Measurements from ENCODE around the gene UHRF1.

UHRF1 gene

DNA sequence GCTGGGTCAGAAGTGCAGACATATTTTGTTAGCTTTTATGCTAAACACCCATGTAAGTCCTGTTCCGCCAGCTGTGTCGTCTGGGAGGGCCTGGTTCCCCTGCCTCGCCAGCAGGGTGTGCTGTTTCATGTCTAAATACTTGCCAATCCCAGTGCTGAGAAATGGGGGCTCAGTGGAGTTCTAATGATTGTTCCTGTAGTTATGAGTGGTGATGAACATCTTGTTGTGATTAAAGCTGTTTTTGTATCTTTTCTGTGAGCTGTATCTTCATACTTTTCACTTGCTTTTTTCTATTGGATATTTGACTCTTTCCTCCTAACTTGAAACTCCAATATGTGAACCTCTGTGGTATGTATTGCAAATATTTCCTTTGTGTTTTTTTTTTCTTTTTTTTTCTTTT, 92.3 kb downstream of the UHRF1 start:
- H3K4me1 ChIP-seq (ENCODE audit: control insufficient read depth, low read length): peaks cover 3% of the 10 kb centered on the region; the same call in 1 of the 2 replicates
- no peaks in the 10 kb centered on the region for H3K9me2 ChIP-seq (replicated peaks; ENCODE audit: control insufficient read depth, low read length)
- no peak overlapping the region for H3K4me2 ChIP-seq (ENCODE audit: low read length)
- no peak overlapping the region for H3K27ac ChIP-seq (ENCODE audit: low read depth, low read length)
- no peaks in the 10 kb centered on the region for H3K27me3 ChIP-seq (ENCODE audit: control insufficient read depth, low read length)
- H3K36me3 ChIP-seq (ENCODE audit: control insufficient read depth, low read length): peaks cover 4% of the 10 kb centered on the region; the same call in 1 of the 2 replicates
- no peaks in the 10 kb centered on the region for H3F3A ChIP-seq (ENCODE audit: control insufficient read depth, insufficient read depth)
- H3K79me2 ChIP-seq (ENCODE audit: control insufficient read depth, low read length): peaks cover 49% of the 10 kb centered on the region
- H3K4me3 ChIP-seq (ENCODE audit: low read length): no peak overlapping the region
- H3K9me3 ChIP-seq (ENCODE audit: control insufficient read depth, insufficient read depth, low read length): no peaks in the 10 kb centered on the region
- peaks cover 8% of the 10 kb centered on the region; the same call in 1 of the 2 replicates for H4K20me1 ChIP-seq (ENCODE audit: control insufficient read depth, insufficient read depth, low read depth, low read length)
- TF ChIP-seq, protein P1, sequence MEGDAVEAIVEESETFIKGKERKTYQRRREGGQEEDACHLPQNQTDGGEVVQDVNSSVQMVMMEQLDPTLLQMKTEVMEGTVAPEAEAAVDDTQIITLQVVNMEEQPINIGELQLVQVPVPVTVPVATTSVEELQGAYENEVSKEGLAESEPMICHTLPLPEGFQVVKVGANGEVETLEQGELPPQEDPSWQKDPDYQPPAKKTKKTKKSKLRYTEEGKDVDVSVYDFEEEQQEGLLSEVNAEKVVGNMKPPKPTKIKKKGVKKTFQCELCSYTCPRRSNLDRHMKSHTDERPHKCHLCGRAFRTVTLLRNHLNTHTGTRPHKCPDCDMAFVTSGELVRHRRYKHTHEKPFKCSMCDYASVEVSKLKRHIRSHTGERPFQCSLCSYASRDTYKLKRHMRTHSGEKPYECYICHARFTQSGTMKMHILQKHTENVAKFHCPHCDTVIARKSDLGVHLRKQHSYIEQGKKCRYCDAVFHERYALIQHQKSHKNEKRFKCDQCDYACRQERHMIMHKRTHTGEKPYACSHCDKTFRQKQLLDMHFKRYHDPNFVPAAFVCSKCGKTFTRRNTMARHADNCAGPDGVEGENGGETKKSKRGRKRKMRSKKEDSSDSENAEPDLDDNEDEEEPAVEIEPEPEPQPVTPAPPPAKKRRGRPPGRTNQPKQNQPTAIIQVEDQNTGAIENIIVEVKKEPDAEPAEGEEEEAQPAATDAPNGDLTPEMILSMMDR (IDR thresholded peaks at IDR 0.05; ENCODE audit: low read depth, low read length, poor library complexity, severe bottlenecking): peak; percentile 91
- no peak for TF ChIP-seq EZH2phosphoT487 (IDR thresholded peaks at IDR 0.05; ENCODE audit: borderline replicate concordance, low read length)

DNA sequence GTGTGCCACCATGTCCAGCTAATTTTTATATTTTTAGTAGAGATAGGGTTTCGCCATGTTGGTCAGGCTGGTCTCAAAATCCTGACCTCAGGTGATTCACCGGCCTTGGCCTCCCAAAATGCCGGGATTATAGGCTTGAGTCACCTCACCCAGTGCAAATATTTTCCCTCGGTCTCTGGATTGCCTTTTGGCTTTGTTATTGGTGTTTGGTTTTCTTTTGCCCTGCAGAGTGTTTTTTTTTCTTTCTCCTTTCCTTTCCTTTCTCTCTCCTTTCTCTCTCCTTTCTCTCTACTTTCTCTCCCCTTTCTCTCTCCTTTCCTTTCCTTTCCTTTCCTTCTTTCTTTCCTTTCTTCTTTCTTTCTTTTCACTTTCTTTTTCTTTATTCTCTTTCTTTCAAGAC, 92.8 kb downstream of the UHRF1 start:
- 0 out of 2 replicates have a peak, but pooled peaks cover 3% of the 10 kb centered on the region for H3K36me3 ChIP-seq (ENCODE audit: control insufficient read depth, low read length)
- no peak overlapping the region for H3K4me3 ChIP-seq (ENCODE audit: low read length)
- no peak overlapping the region for H3K4me2 ChIP-seq (ENCODE audit: low read length)
- TF ChIP-seq EZH2phosphoT487 (IDR thresholded peaks at IDR 0.05; ENCODE audit: borderline replicate concordance, low read length): no peak
- TF ChIP-seq, protein P1 (IDR thresholded peaks at IDR 0.05; ENCODE audit: low read depth, low read length, poor library complexity, severe bottlenecking): no peak
- H3K79me2 ChIP-seq (ENCODE audit: control insufficient read depth, low read length): peaks cover 49% of the 10 kb centered on the region
- no peak overlapping the region for H3K27ac ChIP-seq (ENCODE audit: low read depth, low read length)
- no peaks in the 10 kb centered on the region for H3K27me3 ChIP-seq (ENCODE audit: control insufficient read depth, low read length)
- peaks cover 8% of the 10 kb centered on the region; the same call in 1 of the 2 replicates for H4K20me1 ChIP-seq (ENCODE audit: control insufficient read depth, insufficient read depth, low read depth, low read length)
- H3F3A ChIP-seq (ENCODE audit: control insufficient read depth, insufficient read depth): no peaks in the 10 kb centered on the region
- no peaks in the 10 kb centered on the region for H3K9me3 ChIP-seq (ENCODE audit: control insufficient read depth, insufficient read depth, low read length)
- peaks cover 3% of the 10 kb centered on the region; the same call in 1 of the 2 replicates for H3K4me1 ChIP-seq (ENCODE audit: control insufficient read depth, low read length)
- no peaks in the 10 kb centered on the region for H3K9me2 ChIP-seq (replicated peaks; ENCODE audit: control insufficient read depth, low read length)

DNA sequence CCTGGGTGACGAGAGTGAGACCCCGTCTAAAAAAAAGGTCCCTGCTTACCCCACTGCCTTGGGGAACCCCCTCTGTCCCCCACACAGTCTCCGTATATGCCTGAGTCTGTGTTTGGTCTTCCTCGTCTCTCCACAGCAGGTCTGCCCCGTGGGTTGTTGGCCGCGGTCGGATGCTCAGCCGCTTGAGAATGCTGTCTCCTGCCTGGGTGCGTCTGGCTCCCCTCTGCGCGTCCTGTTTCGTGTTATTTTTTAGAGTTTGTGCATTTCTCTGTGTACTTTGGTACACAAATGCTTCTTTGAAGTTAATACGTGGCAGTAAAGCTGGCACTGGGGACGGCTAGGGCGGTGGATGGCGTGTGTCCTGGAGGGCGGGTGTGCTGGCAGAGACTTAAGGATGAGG, 94.5 kb downstream of the UHRF1 start:
- Histone ChIP-seq H3K79me2 (ENCODE audit: control insufficient read depth, low read length) (peaks cover 52% of the 10 kb centered on the region), H3F3A (ENCODE audit: control insufficient read depth, insufficient read depth) (no peaks in the 10 kb centered on the region), H3K36me3 (ENCODE audit: control insufficient read depth, low read length) (0 out of 2 replicates have a peak, but pooled peaks cover 3% of the 10 kb centered on the region), H3K4me2 (ENCODE audit: low read length) (no peak overlapping the region), H3K9me3 (ENCODE audit: control insufficient read depth, insufficient read depth, low read length) (no peaks in the 10 kb centered on the region), H3K9me2 (replicated peaks; ENCODE audit: control insufficient read depth, low read length) (no peaks in the 10 kb centered on the region), H4K20me1 (ENCODE audit: control insufficient read depth, insufficient read depth, low read depth, low read length) (0 out of 2 replicates have a peak, but pooled peaks cover 4% of the 10 kb centered on the region), H3K4me1 (ENCODE audit: control insufficient read depth, low read length) (peaks cover 3% of the 10 kb centered on the region; the same call in 1 of the 2 replicates), H3K4me3 (ENCODE audit: low read length) (no peak overlapping the region), H3K27me3 (ENCODE audit: control insufficient read depth, low read length) (no peaks in the 10 kb centered on the region), H3K27ac (ENCODE audit: low read depth, low read length) (no peak overlapping the region)
- no peak for TF ChIP-seq EZH2phosphoT487 (IDR thresholded peaks at IDR 0.05; ENCODE audit: borderline replicate concordance, low read length)
- TF ChIP-seq, protein P1 (IDR thresholded peaks at IDR 0.05; ENCODE audit: low read depth, low read length, poor library complexity, severe bottlenecking): no peak
